Spleen (tissue), 7 donors: ENCODE results near the gene WDR7.

Source experiments
- POLR2A ChIP-seq, 3 donors: fragments of 450-650 bp; IDR thresholded peaks; one replicate each; pipeline ENCODE4 v1.5.1; 2017; ENCODE audit warnings: antibody characterized with exemption in 3 of 3, mild to moderate bottlenecking in 1 of 3
- TF ChIP-seq, protein P1 (sequence below), 11 experiments: fragments of 200-600 bp in 7 of 11; fragments of 450-650 bp in 4 of 11; sonication (generic) in 4 of 11; IDR thresholded peaks in 8 of 11; conservative IDR thresholded peaks in 3 of 11; 1 replicate in 7 of 11; 2 replicates in 4 of 11; pipeline versions ENCODE4 v1.4.0 to v1.8.0; 2016 to 2021; ENCODE audit warnings: antibody characterized with exemption in 11 of 11, inconsistent platforms in 4 of 11, mild to moderate bottlenecking in 1 of 11
- donor health status: DM: no; HTN: no; CAD: no; lungs with moderate emphysema.
- donor health status: DM: no; HTN: no; CAD: no.
- donor health status: DM: no; HTN: no; CAD: no.

DNA sequence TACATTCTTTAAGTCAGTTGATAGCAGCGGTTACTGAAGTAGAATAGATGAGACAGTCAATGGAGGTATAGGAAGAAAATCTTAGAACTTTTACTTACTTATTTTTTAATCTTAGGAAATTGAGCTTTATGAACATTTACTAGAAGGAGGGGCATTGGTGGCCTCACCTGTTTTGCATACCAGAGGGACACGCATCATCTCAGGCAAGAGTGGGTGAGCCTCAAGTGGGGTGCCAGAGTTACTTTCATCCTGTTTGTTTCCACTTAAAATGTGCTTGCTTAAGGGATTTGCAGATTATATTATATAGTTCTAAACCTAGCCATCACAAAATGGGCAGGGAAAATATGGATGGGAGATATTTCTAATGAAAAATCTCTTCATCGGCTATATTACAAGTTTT is 61.6 kb downstream of the WDR7 start:
- TF ChIP-seq, protein P1, sequence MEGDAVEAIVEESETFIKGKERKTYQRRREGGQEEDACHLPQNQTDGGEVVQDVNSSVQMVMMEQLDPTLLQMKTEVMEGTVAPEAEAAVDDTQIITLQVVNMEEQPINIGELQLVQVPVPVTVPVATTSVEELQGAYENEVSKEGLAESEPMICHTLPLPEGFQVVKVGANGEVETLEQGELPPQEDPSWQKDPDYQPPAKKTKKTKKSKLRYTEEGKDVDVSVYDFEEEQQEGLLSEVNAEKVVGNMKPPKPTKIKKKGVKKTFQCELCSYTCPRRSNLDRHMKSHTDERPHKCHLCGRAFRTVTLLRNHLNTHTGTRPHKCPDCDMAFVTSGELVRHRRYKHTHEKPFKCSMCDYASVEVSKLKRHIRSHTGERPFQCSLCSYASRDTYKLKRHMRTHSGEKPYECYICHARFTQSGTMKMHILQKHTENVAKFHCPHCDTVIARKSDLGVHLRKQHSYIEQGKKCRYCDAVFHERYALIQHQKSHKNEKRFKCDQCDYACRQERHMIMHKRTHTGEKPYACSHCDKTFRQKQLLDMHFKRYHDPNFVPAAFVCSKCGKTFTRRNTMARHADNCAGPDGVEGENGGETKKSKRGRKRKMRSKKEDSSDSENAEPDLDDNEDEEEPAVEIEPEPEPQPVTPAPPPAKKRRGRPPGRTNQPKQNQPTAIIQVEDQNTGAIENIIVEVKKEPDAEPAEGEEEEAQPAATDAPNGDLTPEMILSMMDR (IDR thresholded peaks at IDR 0.05 in 8 of 11, conservative IDR thresholded peaks at IDR 0.05 in 3 of 11) = no peak
- no peak for TF ChIP-seq POLR2A (IDR thresholded peaks at IDR 0.05)
